ENCODE measurements around the gene DCD. TPM values are rescaled to one million over a fixed set of nuclear protein-coding genes. Genes with fewer than 3 reads are reported as not detected.

The DCD gene
- polyA plus RNA-seq (not detected in 3 replicates), polyA minus RNA-seq (not detected in 3 replicates)
- polyA plus RNA-seq (2011; ENCODE audit: low read depth): not detected
- not detected in 2 replicates for polyA plus RNA-seq (2011; cell fraction: cytosol; rRNA removed)
- polyA plus RNA-seq (2011; cell fraction: nucleus; rRNA removed): not detected in 2 replicates
- not detected in 2 replicates for polyA plus RNA-seq (2012; ENCODE audit: low replicate concordance)
- polyA minus RNA-seq (2011; cell fraction: cytosol; rRNA and poly(A)+ RNA removed): not detected
- not detected in 2 replicates for polyA minus RNA-seq (2011; cell fraction: nucleus; rRNA and poly(A)+ RNA removed)

GRCh38 chr12:54648265-54648664 lies at the start of gene DCD:
DCD (minus strand) TSS chr12:54648365; CDS start chr12:54648303, 62 bp downstream.
- FAIRE-seq (no peak), DNase-seq (ENCODE audit: low read depth, low spot score) (no peak)
- dilution Hi-C loops (cut with MboI; ENCODE audit: extremely low pct_ligation_motif_present, low sequenced_read_pairs): no loop called here
- Histone ChIP-seq H3K4me3 (ENCODE audit: control insufficient read depth in 2 of 3, extremely low read depth in 1 of 3, insufficient read depth in 2 of 3, low read depth in 1 of 3, low read length in 3 of 3) (no peak within 1 kb of the TSS), H2AFZ (ENCODE audit: control insufficient read depth, low read length) (no peak within 1 kb of the TSS), H3K36me3 (ENCODE audit: control insufficient read depth in 2 of 2, extremely low read depth in 1 of 2, insufficient read depth in 2 of 2, low read length in 2 of 2) (no peaks in the 10 kb centered on the region), H3K9me3 (ENCODE audit: control insufficient read depth, low read depth, low read length) (no peaks in the 10 kb centered on the region), H3K9me1 (ENCODE audit: control insufficient read depth, extremely low read depth, insufficient read depth, low read length) (no peaks in the 10 kb centered on the region), H3K4me2 (ENCODE audit: control insufficient read depth, extremely low read depth, insufficient read depth, low read depth, low read length) (no peak within 1 kb of the TSS), H3K9ac (ENCODE audit: control insufficient read depth, extremely low read depth, insufficient read depth, low read length) (no peak within 1 kb of the TSS), H4K20me1 (ENCODE audit: control insufficient read depth, extremely low read depth, insufficient read depth, low read length) (no peaks in the 10 kb centered on the region), H3K4me1 (ENCODE audit: control insufficient read depth, extremely low read depth, insufficient read depth, low read length) (no peaks in the 10 kb centered on the region), H3K27me3 (ENCODE audit: control insufficient read depth, extremely low read depth, insufficient read depth, low read length) (peaks cover 9% of the 10 kb centered on the region), H3K27ac (ENCODE audit: control insufficient read depth, insufficient read depth, low read length) (no peak within 1 kb of the TSS), H3K79me2 (ENCODE audit: control insufficient read depth, insufficient read depth, low read length) (no peaks in the 10 kb centered on the region)
- TF ChIP-seq CTCF (optimal IDR thresholded peaks at IDR 0.05 in 1 of 3, IDR thresholded peaks at IDR 0.05 in 1 of 3, conservative IDR thresholded peaks at IDR 0.05 in 1 of 3; ENCODE audit: extremely low read depth in 1 of 3, insufficient read depth in 2 of 3, low read length in 3 of 3): no peak
- TF ChIP-seq EZH2 (IDR thresholded peaks at IDR 0.05; ENCODE audit: low read length): no peak

GRCh38 chr12:54697851-54698250 lies 49.7 kb upstream of the DCD start:
- H3K79me2 ChIP-seq (ENCODE audit: control insufficient read depth, insufficient read depth, low read length): no peaks in the 10 kb centered on the region
- H3K27ac ChIP-seq (ENCODE audit: control insufficient read depth, insufficient read depth, low read length): no peak overlapping the region
- H3K27me3 ChIP-seq (ENCODE audit: control insufficient read depth, extremely low read depth, insufficient read depth, low read length): peaks cover 2% of the 10 kb centered on the region
- no peak overlapping the region for H3K4me2 ChIP-seq (ENCODE audit: control insufficient read depth, extremely low read depth, insufficient read depth, low read depth, low read length)
- FAIRE-seq (no peak), DNase-seq (ENCODE audit: low read depth, low spot score) (no peak)
- H4K20me1 ChIP-seq (ENCODE audit: control insufficient read depth, extremely low read depth, insufficient read depth, low read length): no peaks in the 10 kb centered on the region
- no peaks in the 10 kb centered on the region for H3K9me1 ChIP-seq (ENCODE audit: control insufficient read depth, extremely low read depth, insufficient read depth, low read length)
- H3K36me3 ChIP-seq (ENCODE audit: control insufficient read depth in 2 of 2, extremely low read depth in 1 of 2, insufficient read depth in 2 of 2, low read length in 2 of 2): no peaks in the 10 kb centered on the region
- dilution Hi-C loops (cut with MboI; ENCODE audit: extremely low pct_ligation_motif_present, low sequenced_read_pairs): no loop called here
- H3K9ac ChIP-seq (ENCODE audit: control insufficient read depth, extremely low read depth, insufficient read depth, low read length): no peak overlapping the region
- H3K4me1 ChIP-seq (ENCODE audit: control insufficient read depth, extremely low read depth, insufficient read depth, low read length): no peaks in the 10 kb centered on the region
- H3K4me3 ChIP-seq (ENCODE audit: control insufficient read depth in 2 of 3, extremely low read depth in 1 of 3, insufficient read depth in 2 of 3, low read depth in 1 of 3, low read length in 3 of 3): no peak overlapping the region
- no peak overlapping the region for H2AFZ ChIP-seq (ENCODE audit: control insufficient read depth, low read length)
- H3K9me3 ChIP-seq (ENCODE audit: control insufficient read depth, low read depth, low read length): no peaks in the 10 kb centered on the region
- TF ChIP-seq EZH2 (IDR thresholded peaks at IDR 0.05; ENCODE audit: low read length): no peak
- TF ChIP-seq CTCF (optimal IDR thresholded peaks at IDR 0.05 in 1 of 3, IDR thresholded peaks at IDR 0.05 in 1 of 3, conservative IDR thresholded peaks at IDR 0.05 in 1 of 3; ENCODE audit: extremely low read depth in 1 of 3, insufficient read depth in 2 of 3, low read length in 3 of 3): no peak

Data from keratinocyte (primary cell).